ENCODE measurements around the gene BMP6.

BMP6 gene

DNA sequence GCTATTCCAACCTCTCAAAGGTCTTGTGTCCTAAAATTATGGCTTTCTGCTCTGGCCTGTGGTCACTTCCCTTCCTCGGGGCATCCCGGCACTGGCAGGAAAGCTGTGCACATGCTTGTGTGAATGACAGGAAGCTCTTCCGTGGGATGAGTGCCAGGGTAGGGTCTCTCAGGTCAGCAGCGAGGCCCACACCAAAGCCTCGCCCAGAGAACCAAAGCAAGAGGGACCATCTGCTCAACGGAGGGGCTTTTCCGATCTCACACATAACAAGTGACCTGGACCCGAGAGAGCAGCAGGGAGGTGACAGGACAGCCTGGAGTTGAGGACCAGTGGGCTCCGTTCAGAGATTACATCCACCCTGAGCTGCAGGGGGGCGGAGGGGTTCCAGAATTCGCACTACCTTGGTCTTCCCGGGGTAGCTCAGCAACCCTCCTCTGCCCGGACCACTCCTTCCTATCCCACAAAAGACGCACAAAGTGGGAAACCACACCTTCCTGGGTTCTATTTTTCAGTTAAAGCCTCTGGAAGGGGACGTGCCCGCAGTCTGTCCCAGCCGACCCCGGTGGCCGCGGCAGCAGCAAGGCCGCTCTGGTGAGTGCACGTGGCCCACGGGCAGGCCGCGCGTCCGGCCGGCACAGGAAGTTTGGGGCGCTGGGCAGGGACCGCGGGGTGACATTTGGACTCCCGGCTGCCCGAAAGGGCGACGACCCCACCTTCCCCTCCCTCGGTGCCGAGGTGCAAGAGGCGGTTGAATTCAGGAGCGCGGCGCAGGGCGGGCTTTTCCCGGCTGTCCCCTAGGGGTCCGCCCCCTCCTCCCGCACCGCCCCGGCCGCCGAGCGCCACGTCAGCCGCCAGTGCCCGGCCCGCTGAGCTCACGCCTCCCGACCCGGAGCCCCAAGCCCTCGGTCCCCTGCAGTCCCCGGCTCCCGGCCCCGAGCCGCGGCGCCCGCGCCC lies 183.7 kb downstream of the BMP6 start:
- DNase-seq: peak; percentile 18

DNA sequence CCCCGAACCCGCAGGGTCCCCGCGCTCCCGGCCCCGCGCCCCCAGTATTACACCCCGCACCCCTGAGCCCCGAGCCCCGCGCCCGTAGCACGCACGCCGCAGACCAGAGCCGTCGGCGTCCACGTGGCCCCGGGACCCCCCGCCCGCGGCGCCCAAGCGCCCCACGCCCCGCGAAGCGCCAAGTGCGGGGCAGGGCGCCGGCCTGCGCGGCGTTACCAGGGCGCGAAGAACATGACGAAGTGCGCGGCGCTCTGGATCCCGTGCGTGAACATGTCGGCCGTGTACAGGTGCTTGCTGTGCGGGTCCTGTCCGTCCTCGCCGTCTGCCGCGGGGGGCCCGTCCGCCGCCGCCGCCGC lies 184.4 kb downstream of the BMP6 start:
- peak; percentile 9 for DNase-seq

DNA sequence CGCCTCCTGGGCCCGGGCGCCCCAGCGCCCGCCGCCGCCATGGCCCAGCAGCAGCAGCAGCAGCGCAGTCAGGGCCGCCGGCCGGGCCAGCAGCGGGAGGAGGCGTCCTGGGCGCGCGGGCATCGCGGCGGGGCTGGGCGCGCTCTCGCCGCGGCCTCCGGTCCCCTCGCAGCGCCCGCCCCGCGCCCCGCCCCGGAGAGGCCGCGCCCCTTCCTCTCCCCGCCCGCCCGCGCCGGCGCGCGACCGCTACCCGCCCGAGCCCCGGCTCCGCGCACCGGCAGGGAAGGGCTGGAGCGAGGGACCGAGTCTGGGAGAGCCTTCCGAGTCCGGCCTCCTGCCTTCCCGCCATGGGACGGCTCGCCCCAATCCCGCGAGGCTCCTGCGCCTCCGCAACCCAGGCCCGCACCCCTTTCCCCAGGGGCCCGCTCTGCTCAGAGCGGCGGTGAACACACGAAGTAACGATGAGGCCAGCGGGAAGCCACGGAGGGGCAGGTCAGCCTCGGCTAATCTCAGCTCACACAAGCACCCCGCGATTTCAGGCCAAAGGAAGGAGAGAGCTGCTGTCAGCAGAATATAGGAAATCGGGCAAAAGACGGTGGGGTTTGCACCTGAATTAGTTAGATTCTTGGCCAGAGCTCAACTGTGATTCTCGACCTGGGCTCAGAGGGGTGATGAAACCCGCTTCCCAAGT lies 184.9 kb downstream of the BMP6 start, which contains the start of gene TXNDC5:
Gene TXNDC5, minus strand, starts transcription at position 135 of the 691 bp plus-strand sequence. Its CDS starts 12 bp downstream, at position 123.
- DNase-seq: peak; percentile 51

DNA sequence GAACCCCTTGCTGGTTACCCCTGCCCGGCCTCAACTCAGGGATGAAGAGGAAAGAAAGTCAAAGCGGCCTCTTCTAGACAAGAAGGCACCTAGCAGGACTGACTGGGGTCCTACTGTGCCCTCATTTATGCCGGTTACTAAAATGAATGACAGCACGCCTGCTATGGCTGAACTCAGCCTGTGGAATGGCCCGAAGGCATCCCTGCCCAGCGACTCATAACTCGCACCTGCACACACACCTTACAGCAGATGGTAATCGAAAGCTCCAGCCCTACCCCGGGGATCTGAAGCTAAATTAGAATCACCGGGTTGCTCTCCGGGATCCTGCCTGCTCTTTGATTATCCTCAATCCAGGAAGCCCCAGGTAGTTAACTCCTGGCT lies 185.4 kb downstream of the BMP6 start:
- DNase-seq: no peak

DNA sequence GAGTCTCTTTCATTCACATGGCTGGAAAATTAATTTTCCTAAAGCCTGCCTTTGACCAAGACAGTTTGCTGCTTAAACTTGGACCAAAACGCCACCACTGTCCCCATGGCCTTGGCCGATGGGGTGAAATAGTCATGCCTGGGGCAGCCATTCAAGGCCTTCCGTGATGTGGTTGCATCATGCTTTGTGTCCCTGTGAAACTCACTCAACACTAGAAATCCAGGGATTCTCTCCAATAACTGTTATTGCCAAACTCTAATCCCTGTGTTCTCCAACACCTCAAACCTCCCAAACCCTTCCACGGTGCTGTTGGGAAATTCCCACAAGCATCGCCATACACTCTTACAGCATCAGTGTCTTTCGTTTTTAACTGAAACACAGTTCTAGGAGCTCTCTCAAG lies 186.1 kb downstream of the BMP6 start:
- no peak for DNase-seq

DNA sequence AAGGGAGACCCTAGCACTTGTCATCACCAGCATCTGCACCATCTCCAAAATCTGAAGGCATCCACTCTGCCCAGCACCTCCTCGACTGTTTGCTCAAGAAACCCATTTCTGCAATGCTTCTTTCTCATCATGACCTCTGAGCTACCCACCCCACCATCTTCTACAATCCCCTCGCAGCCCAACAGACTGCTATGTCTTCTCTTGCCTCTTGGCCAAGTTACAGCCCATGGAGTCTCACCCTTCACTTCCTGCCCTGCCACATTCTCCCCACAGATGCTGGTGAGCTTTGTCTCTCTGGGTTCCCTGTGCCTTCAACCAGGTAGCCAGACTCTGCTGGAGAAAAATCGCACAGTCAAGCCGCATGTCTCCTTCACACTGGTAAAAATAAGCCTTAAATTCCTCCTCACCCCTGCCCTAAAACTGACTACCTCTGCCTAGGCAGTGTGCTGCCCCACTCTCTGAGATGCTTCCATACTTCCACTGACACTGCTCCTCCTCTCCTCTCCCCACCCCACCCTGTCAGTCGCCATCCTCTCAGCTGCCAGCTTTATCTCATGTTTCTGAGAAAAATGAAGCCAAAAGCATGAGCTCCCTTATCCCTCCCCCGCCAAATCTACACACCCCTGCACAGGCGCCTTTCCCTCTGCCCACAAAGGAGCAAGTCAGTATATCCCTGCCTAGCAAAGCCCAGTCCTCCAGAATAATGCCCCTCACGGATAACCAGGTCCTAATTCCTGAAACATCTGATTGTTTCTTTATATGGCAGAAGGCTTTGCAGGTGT lies 187.0 kb downstream of the BMP6 start:
- DNase-seq: no peak

DNA sequence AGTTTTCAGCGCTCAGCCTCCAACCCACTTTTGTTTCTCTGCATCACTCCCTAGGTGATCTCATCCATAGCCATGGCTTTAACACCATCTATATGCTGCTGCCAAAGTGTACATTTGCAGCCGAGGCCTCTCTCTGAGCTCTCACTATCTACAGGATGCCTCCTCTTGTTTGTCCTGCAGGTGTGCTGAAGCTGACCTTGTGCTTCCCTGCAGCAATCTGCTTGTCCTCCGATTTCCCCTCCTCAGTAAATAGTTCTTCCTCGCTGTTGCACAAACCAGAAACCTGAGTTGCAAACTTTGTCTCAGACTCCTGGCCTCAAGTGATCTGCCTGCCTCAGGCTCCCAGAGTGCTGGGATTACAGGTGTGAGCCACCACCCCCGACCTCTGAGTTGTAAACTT lies 188.4 kb downstream of the BMP6 start:
- no peak for DNase-seq

DNA sequence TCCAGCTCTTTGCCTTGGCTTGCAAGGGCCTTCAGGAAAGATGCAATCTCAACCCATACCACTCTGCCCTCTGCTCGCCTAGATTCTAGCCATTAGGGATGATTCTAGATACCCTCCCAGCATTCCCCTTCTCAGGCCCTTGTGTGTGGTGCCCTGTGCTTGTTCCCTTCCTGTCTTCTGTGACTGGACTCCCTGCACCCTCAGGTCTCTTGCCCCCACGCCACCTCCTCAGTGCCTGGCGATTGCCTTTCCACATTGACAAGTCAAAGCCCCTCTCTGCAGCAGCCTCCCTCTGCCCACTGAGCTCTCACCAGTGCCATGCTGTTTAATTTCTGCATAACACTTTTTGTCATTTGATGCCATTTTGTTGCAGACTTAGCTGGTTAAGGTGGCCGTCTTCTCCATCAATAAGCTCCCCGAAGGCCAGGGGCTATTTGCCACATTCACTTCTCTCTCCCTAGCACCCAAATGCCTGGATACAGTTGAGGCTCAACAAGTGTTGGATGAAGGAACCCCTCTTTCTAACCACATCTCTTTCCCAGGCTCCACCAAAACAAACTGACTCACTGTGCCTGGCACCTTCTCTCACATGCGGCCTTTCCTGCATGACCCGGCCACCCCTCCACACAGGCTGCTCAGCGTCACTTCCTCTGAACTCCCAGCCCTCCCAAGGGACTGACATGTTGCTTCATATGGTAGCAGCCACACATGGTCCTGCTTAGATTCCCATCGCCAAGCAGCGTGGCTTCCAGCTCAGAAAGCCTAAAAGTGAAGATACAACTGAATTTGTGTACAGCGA lies 189.3 kb downstream of the BMP6 start:
- DNase-seq: no peak

DNA sequence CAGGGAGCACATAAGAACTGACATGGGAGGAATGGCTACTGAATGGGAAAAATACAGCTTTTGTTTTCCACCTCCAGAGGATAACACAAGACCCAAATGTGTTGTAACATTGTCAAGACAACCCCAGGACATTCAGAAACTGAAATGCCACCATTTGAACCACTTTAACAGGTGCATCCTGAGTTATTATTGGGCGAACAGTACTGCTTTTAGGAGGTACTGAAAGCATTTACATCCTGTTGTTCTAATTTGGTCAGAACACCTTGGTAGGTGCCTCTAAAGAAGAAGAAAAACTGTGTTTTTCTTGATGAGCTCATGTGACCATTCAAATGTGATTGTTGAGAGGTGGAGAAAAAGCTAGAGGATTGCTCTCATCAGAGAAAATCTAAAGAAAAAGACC lies 191.1 kb downstream of the BMP6 start:
- DNase-seq: no peak

DNA sequence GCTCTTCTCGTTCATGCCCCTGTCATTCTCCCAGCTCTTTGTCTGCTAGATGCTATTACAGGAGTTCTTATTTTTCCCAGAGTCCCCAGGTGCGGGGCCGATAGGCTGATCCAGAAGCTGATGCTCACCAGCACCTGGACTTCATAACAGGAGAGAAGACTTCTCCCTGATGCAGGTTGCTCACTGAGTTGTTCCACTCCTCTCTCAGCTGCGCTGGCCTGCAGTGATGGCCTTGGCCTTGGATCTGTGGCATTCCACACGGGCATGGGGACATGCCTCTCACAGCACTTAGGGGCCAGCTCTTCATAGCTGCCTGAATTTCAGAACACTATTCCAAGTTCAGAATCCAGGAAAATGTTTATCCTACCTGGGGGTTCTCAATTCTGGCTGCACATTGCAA lies 191.8 kb downstream of the BMP6 start:
- DNase-seq: no peak

DNA sequence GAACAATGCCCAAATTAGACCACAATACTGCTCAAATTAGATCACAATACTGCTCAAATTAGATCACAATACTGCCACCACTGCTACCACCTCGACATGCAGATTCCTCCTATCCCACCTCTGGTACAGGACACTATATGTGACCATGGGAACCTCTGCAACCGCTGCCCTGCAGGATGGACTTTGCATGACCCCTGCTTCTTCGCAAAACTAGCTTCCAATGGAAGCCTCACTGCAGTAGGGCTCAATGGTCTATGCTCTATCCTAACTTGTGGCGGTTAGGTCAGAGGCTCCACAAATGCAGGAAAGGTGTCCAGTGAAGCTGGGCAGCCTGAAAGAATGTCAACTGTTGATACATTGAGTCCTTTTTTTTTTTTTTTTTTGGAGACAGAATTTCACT lies 192.5 kb downstream of the BMP6 start:
- DNase-seq: no peak

DNA sequence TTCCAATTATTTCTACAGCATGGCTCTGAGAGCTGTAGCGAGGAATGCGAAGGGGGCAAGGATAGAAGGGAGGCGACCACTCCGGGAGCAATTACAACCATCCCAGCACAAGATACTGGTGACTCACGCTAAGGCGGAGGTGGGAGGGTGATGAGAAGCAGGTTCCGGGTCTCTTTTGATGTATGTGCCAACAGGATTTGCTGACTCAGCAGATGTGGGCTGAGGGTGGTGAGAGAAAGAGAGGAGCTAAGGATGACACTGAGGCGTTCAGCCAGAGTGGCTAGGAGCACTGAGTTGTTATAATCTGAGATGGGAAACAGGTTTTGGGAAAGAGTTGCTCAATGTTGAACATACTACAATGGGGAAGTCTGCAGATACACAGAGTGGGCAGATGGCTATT lies 194.0 kb downstream of the BMP6 start:
- no peak for DNase-seq

DNA sequence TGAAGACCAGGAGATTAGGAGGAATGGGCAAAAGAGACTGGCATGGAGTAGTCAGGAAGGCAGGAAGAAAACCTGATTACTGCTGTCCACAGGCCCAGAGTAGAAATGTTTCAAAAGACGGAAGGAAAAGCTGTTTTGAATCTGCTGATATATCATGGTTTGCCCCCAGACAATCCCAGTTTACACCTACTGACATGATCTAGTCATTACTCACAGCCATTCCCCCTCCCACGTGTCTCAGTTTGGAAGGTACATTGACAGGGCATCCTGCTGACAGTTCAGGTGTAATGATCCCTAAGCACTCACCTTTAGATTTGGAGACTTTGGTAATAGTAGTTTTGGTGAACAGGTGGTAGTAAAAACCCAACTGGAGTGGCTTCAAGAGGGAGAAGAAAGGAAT lies 194.5 kb downstream of the BMP6 start:
- DNase-seq: no peak

DNA sequence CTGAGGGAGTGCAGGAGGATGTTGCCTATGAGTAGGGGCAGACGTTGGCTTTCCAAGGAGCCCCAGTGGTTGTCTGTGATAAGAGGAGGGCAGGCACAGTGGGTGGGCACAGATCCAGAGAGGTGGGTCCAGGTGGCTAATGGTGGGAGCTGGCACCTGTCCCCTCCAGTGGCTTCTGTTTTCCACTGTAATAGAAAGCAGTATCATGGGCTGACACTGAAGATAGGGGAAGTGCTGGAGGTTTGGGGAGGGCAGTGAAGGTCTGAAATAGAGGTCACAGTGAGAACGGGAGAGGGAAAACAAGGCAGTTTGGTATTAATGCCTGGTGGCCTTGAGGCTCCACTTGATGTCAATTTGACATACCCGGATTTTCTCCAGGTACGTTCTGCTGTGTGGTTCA lies 195.1 kb downstream of the BMP6 start:
- no peak for DNase-seq

DNA sequence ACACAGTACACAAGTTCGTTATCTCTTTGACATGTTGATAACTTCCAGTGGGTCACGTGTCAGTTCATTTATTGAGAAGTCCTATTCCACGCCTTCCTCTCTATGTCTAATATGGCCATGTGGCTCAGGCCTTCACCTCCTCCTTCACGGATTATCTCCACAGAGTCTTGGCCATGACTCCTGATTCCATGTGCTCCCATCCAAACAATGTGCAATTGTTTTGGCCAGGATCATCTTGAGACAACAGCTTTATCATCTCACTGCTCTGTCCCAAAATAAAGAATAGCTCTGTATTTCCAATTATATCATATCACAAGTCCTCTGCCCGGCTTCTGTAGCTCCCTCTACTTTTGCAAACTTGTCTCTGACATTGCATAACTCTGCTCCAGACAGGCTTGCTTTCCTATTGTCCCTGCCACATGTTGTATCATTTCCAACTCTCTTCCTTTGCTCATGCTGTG lies 195.8 kb downstream of the BMP6 start:
- no peak for DNase-seq

DNA sequence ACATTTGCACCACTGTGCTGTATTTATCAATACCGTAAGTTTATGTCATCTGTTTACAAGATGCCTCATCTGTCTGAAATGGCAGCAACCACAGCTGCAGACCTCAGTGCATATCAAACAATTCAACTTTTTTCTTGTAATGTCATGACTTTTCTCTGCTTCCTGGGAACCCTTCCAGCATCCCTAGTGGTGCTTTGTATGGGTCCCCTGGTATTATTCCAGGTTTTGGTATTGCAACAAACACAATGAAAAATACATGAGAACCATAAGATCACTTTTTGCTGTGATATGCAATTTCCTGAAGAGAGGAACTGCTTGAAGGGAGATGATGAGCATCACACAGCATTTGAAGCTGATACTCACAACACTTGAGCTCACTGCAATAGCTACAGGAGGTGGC lies 196.7 kb downstream of the BMP6 start:
- no peak for DNase-seq

DNA sequence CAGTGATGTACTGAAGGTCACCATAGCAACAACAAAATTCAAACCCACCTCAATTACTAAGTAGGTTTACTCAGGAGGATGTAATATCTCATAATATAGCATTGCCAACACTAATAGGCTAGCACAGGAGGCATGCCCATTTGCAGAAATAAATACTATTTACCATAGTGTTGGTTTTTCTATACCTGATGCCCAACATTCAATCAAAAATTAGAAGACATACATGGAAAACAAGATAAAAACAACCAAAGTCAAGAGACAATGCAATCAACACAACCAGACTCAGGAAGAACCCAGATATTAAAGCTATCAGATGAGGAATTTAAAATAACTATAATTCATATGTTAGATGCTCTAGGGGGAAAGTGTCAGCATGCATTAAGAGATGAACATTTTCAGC lies 199.0 kb downstream of the BMP6 start:
- no peak for DNase-seq

Measured in central memory CD4-positive, alpha-beta T cell (primary cell).